GM12878 (cell line): ENCODE data around the gene CERCAM. TPM values are rescaled to one million over a fixed set of nuclear protein-coding genes. Genes with fewer than 3 reads are reported as not detected.

Experiments used
- ATAC-seq: fragments of 200-7000 bp; cut with Tn5 transposase; 3 replicates; pipeline ENCODE4 v1.9.1; 2020; ENCODE audit warnings: mild to moderate bottlenecking, moderate library complexity
- BruUV-seq: library from RNA; stranded (reverse); fragments of 400-500 nt; replicated peaks from 2 replicates; lab custom pipeline; 2021; lab: Mats Ljungman, UMichigan
- CTCF ChIA-PET: fragments of 300-600 bp; sonication (Branson Sonifier 250); formaldehyde crosslinking; extraction: SDS; loops from one replicate; lab custom pipeline; 2021; ENCODE audit warnings: inconsistent platforms; lab: Yijun Ruan, JAX
- POLR2A ChIA-PET: fragments of 350-600 bp; formaldehyde crosslinking; extraction: SDS; loops from one replicate; lab custom pipeline; 2021; ENCODE audit warnings: inconsistent platforms; lab: Charles Lee
- RAD21 ChIA-PET: fragments of 300-600 bp; sonication (Branson Sonifier 250); formaldehyde crosslinking; loops from one replicate; lab custom pipeline; 2023; ENCODE audit warnings: antibody characterized with exemption; ENCODE audit not compliant: unreplicated experiment; lab: Charles Lee
- SMC1A ChIA-PET: fragments of 300-600 bp; sonication (Branson Sonifier 250); formaldehyde crosslinking; loops from one replicate; lab custom pipeline; 2023; ENCODE audit not compliant: unreplicated experiment, uncharacterized antibody; lab: Charles Lee
- DNase-seq: peaks from one replicate; pipeline ENCODE4 v3.0.0-alpha.2; 2011; ENCODE audit warnings: low read depth, low spot score
- FAIRE-seq: peaks from 3 replicates; lab custom pipeline; 2011; peaks lifted over from hg19 to GRCh38; lab: Jason Lieb, UNC
- H2AFZ ChIP-seq: 2 replicates; pipeline ENCODE4 v1.6.0; 2011; ENCODE audit warnings: low read depth, low read length, control low read depth; ENCODE audit not compliant: control insufficient read depth
- H3K27ac ChIP-seq: 2 replicates; pipeline ENCODE4 v1.5.1; 2011; ENCODE audit warnings: control low read depth; ENCODE audit not compliant: control insufficient read depth, insufficient read depth
- H3K27me3 ChIP-seq, 2 experiments: replicated peaks in 1 of 2; 2 replicates each; pipeline versions ENCODE4 v1.6.0 to v1.6.1; 2011; ENCODE audit warnings: low read length in 1 of 2; ENCODE audit not compliant: control insufficient read depth in 2 of 2, insufficient read depth in 2 of 2
- H3K36me3 ChIP-seq, 2 experiments: 2 replicates each; pipeline ENCODE4 v1.5.1; 2011; ENCODE audit warnings: low read length in 1 of 2; ENCODE audit not compliant: control insufficient read depth in 2 of 2, insufficient read depth in 2 of 2
- H3K4me1 ChIP-seq: 2 replicates; pipeline ENCODE4 v1.6.1; 2011; ENCODE audit warnings: mild to moderate bottlenecking, low read length, moderate library complexity, mixed read lengths; ENCODE audit not compliant: control insufficient read depth, insufficient read depth
- H3K4me2 ChIP-seq: 2 replicates; pipeline ENCODE4 v1.6.0; 2011; ENCODE audit warnings: control low read depth; ENCODE audit not compliant: control insufficient read depth, insufficient read depth
- H3K4me3 ChIP-seq: fragments of 200-600 bp; sonication (generic); 2 replicates; pipeline ENCODE4 v1.5.1; 2016
- H3K79me2 ChIP-seq: 2 replicates; pipeline ENCODE4 v1.6.0; 2011; ENCODE audit warnings: low read length; ENCODE audit not compliant: control insufficient read depth, insufficient read depth
- H3K9ac ChIP-seq: 2 replicates; pipeline ENCODE4 v1.8.0; 2011; ENCODE audit warnings: low read length, control low read depth, mixed read lengths; ENCODE audit not compliant: control insufficient read depth, insufficient read depth
- H3K9me3 ChIP-seq: replicated peaks from 3 replicates; pipeline ENCODE4 v1.5.1; 2011; ENCODE audit warnings: mild to moderate bottlenecking, low read length; ENCODE audit not compliant: control insufficient read depth, insufficient read depth
- H4K20me1 ChIP-seq: 2 replicates; pipeline ENCODE4 v1.6.0; 2011; ENCODE audit not compliant: control insufficient read depth, insufficient read depth
- ASH2L ChIP-seq: fragments of 300-600, 200-600 bp; sonication (generic); IDR thresholded peaks from 2 replicates; pipeline ENCODE4 v1.6.1; 2017; ENCODE audit warnings: low read depth, mild to moderate bottlenecking, borderline replicate concordance
- EP300 ChIP-seq, 2 experiments: fragments of 150-350 bp in 1 of 2; IDR thresholded peaks; 2 replicates each; pipeline ENCODE4 v1.6.1; 2011 to 2012; ENCODE audit warnings: low read depth in 2 of 2, low read length in 2 of 2, borderline replicate concordance in 1 of 2, improper control_type of control experiment in 1 of 2, inconsistent platforms in 1 of 2; ENCODE audit not compliant: control insufficient read depth in 1 of 2
- EZH2 ChIP-seq: IDR thresholded peaks from 2 replicates; pipeline ENCODE4 v1.6.1; 2012; ENCODE audit warnings: low read depth, mild to moderate bottlenecking, control low read depth, inconsistent platforms, low read length, borderline replicate concordance; ENCODE audit not compliant: control insufficient read depth
- FOXK2 ChIP-seq: fragments of 450-650 bp; IDR thresholded peaks from 2 replicates; pipeline ENCODE4 v1.6.1; 2017; ENCODE audit warnings: mild to moderate bottlenecking, moderate library complexity
- GABPA ChIP-seq: IDR thresholded peaks from 2 replicates; pipeline ENCODE4 v1.6.1; 2014; ENCODE audit warnings: antibody characterized with exemption, low read depth, mild to moderate bottlenecking, inconsistent platforms
- HDGF ChIP-seq: fragments of 450-650 bp; IDR thresholded peaks from 2 replicates; pipeline ENCODE4 v1.6.1; 2016; ENCODE audit warnings: antibody characterized with exemption
- IKZF1 ChIP-seq: fragments of 450-650 bp; conservative IDR thresholded peaks from 2 replicates; pipeline ENCODE4 v1.6.1; 2017; ENCODE audit warnings: antibody characterized with exemption, mild to moderate bottlenecking
- IRF4 ChIP-seq: IDR thresholded peaks from 2 replicates; pipeline ENCODE4 v1.6.1; 2011; ENCODE audit warnings: low read depth, low read length
- JUNB ChIP-seq: IDR thresholded peaks from 2 replicates; pipeline ENCODE4 v1.6.1; 2016; ENCODE audit warnings: antibody characterized with exemption, mild to moderate bottlenecking
- MYC ChIP-seq: IDR thresholded peaks from 2 replicates; pipeline ENCODE4 v1.6.1; 2011; ENCODE audit warnings: mild to moderate bottlenecking, low read length, moderate library complexity, inconsistent platforms; ENCODE audit not compliant: insufficient read depth, insufficient replicate concordance, insufficient read length, severe bottlenecking
- NR2C1 ChIP-seq: fragments of 450-650 bp; IDR thresholded peaks from 2 replicates; pipeline ENCODE4 v1.6.1; 2017; ENCODE audit warnings: antibody characterized with exemption, mild to moderate bottlenecking, moderate library complexity
- POLR2A ChIP-seq: IDR thresholded peaks from 2 replicates; pipeline ENCODE4 v1.6.1; 2011; ENCODE audit warnings: low read depth, mild to moderate bottlenecking, low read length
- POLR2AphosphoS2 ChIP-seq: IDR thresholded peaks from 2 replicates; pipeline ENCODE4 v1.6.1; 2011; ENCODE audit warnings: low read depth, mild to moderate bottlenecking, low read length, improper control_type of control experiment, moderate library complexity
- RB1 ChIP-seq: fragments of 450-650 bp; formaldehyde crosslinking; IDR thresholded peaks from 2 replicates; pipeline ENCODE4 v1.6.1; 2017; ENCODE audit warnings: mild to moderate bottlenecking, borderline replicate concordance
- STAT1 ChIP-seq: fragments of 450-650 bp; conservative IDR thresholded peaks from 2 replicates; pipeline ENCODE4 v1.6.1; 2014; ENCODE audit warnings: antibody characterized with exemption, mild to moderate bottlenecking
- SUZ12 ChIP-seq: fragments of 200-600 bp; sonication (generic); IDR thresholded peaks from one replicate; pipeline ENCODE4 v1.6.1; 2018; ENCODE audit warnings: antibody characterized with exemption, mild to moderate bottlenecking; ENCODE audit not compliant: unreplicated experiment
- ZNF24 ChIP-seq: fragments of 450-650 bp; IDR thresholded peaks from 2 replicates; pipeline ENCODE4 v1.6.1; 2017; ENCODE audit warnings: antibody characterized with exemption, mild to moderate bottlenecking
- WGBS: methylation state at CpG from one replicate; pipeline ENCODE4 v1.1.6; 2016; ENCODE audit warnings: low lambda C conversion rate; ENCODE audit not compliant: insufficient replicate concordance, insufficient coverage; ENCODE audit errors: missing lambda C conversion rate; 5-methylcytosine and 5-hydroxymethylcytosine counted together
- in situ Hi-C: fragments of 300-500 bp; cut with MboI; formaldehyde crosslinking; loops from 9 replicates; pipeline ENCODE4 v1.14.3; 2018; ENCODE audit warnings: mixed read lengths
- intact Hi-C: fragments of 100-400 bp; cut with micrococcal nuclease; formaldehyde crosslinking; loops from one replicate; pipeline ENCODE4 v1.14.2; 2022; ENCODE audit not compliant: unreplicated experiment
- polyA plus RNA-seq, 11 experiments: library from polyadenylated mRNA; depleted of rRNA in 4 of 11; unstranded in 6 of 11; stranded (reverse) in 5 of 11; fragments of >200 nt; fragmentation: Nextera tagmentation in 4 of 11; fragmentation: Illumina TruSeq in 1 of 11; extraction: Ambion mirVana in 4 of 11; extraction: Trizol in 1 of 11; gene quantifications; 1 replicate in 1 of 11; 2 replicates in 10 of 11; pipeline versions ENCODE4 v1.2.1 to v1.2.3, GENCODE V29; 2011 to 2016; ENCODE audit warnings: inconsistent platforms in 2 of 11, missing spikeins in 2 of 11, low read depth in 1 of 11
- total RNA-seq, 4 experiments: library from RNA; depleted of rRNA in 3 of 4; stranded (reverse); fragments of >200 nt in 3 of 4; fragmentation: Illumina TruSeq in 1 of 4; extraction: Trizol in 1 of 4; gene quantifications; 2 replicates each; pipeline versions ENCODE4 v1.2.1 to v1.2.3, GENCODE V29; 2013 to 2021
- TF ChIP-seq, protein P1 (sequence below): fragments of 450-650 bp; IDR thresholded peaks from 2 replicates; pipeline ENCODE4 v1.6.1; 2017; ENCODE audit warnings: borderline replicate concordance
- TF ChIP-seq, protein P2 (sequence below): fragments of 450-650 bp; IDR thresholded peaks from 2 replicates; pipeline ENCODE4 v1.6.1; 2017; ENCODE audit warnings: mild to moderate bottlenecking, moderate library complexity

Gene CERCAM
- total and polyA plus RNA-seq, 10 of the 15 experiments (the other 5 are each of a cell fraction or from before 2014, with no cell fraction given) = 0.05 to 6.7 (median 0.71) TPM

DNA sequence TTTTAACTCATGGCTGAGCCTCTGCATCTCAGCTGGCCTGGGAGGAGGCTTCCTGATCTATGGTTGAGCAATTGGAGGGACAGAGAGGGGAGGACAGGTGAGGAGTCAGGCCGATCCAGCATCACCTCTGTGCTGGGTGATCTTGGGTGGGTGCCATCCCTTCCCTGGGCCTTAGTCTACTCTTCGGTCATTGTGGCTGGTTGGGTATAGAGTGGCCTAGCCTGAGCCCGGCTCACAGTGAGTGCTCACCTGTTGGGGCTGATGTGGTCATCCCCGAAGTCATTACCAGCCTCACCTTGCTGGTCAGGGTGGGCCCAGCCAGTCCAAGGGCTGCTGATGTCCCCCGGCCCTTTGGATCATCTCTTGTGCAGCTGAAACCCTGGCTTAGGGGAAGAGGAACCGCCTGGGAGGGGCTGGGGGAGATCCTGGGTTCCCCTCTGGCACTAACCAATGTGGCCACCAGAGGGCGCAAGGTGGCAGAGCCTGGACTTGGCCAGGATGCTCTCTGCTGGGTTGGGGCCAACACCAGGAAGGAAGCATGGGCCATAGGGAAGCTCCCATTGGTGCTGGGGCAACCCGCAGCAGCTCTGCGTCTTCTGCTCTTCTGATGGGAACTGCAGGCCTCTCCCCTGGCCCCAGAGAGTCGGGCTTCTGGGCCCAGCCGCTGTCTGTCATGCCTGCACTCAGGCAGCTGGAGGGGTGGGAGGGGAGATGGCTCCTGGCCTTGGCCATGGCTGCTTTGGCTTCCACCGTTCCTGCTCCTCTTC lies 17.9 kb downstream of the CERCAM start:
- RAD21 ChIA-PET = interaction anchor here (1.0 to 3.3 kb wide), 4 partner anchors 18 to 286 kb away, joined by 3 to 16 read pairs (median 6); partner anchors contain the start of genes CERCAM and ZDHHC12
- Histone ChIP-seq H2AFZ (peak overlapping the region; percentile 67), H3K9ac (no peak overlapping the region), H3K27me3 (no peaks in the 10 kb centered on the region), H3K4me3 (no peak overlapping the region), H3K4me1 (no peaks in the 10 kb centered on the region), H3K9me3 (no peaks in the 10 kb centered on the region), H3K79me2 (no peaks in the 10 kb centered on the region), H3K27ac (no peak overlapping the region), H4K20me1 (no peaks in the 10 kb centered on the region), H3K4me2 (no peak overlapping the region), H3K36me3 (no peaks in the 10 kb centered on the region)
- intact Hi-C loops = no loop called here
- peak; percentile 99 for ATAC-seq
- FAIRE-seq = no peak
- POLR2A ChIA-PET = interaction anchor here (0.5 kb wide), 1 partner anchor 339 kb away, joined by 3 read pairs; no protein-coding TSS in a partner anchor
- no TSS peak for BruUV-seq
- CTCF ChIA-PET = interaction anchor here (0.6 to 2.3 kb wide), 41 partner anchors 9 to 855 kb away, joined by 3 to 13 read pairs (median 4); partner anchors contain the start of genes CERCAM, ENDOG, ODF2 and SPTAN1
- SMC1A ChIA-PET = interaction anchor here (0.8 to 1.2 kb wide), 6 partner anchors 18 to 381 kb away, joined by 3 to 5 read pairs (median 3); no protein-coding TSS in a partner anchor
- in situ Hi-C loops = no loop called here
- WGBS = 32% methylated on average over 12 of the region's 12 CpGs
- DNase-seq = no peak
- TF ChIP-seq POLR2A (no peak), SUZ12 (no peak), NR2C1 (no peak), HDGF (peak; percentile 65; the same call in 1 of the 2 replicates), RB1 (no peak), STAT1 (no peak), IKZF1 (peak; percentile 62), GABPA (no peak), EP300 (IDR thresholded peaks at IDR 0.05; ENCODE audit: borderline replicate concordance in 1 of 2, control insufficient read depth in 1 of 2, low read depth in 2 of 2, low read length in 2 of 2) (no peak), POLR2AphosphoS2 (no peak), FOXK2 (no peak), ZNF24 (no peak), EZH2 (no peak), JUNB (no peak), IRF4 (0 out of 2 replicates have a peak, but pooled peaks have one; percentile 14), ASH2L (no peak), MYC (no peak)
- TF ChIP-seq, protein P1, sequence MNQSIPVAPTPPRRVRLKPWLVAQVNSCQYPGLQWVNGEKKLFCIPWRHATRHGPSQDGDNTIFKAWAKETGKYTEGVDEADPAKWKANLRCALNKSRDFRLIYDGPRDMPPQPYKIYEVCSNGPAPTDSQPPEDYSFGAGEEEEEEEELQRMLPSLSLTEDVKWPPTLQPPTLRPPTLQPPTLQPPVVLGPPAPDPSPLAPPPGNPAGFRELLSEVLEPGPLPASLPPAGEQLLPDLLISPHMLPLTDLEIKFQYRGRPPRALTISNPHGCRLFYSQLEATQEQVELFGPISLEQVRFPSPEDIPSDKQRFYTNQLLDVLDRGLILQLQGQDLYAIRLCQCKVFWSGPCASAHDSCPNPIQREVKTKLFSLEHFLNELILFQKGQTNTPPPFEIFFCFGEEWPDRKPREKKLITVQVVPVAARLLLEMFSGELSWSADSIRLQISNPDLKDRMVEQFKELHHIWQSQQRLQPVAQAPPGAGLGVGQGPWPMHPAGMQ = no peak
- TF ChIP-seq, protein P2, sequence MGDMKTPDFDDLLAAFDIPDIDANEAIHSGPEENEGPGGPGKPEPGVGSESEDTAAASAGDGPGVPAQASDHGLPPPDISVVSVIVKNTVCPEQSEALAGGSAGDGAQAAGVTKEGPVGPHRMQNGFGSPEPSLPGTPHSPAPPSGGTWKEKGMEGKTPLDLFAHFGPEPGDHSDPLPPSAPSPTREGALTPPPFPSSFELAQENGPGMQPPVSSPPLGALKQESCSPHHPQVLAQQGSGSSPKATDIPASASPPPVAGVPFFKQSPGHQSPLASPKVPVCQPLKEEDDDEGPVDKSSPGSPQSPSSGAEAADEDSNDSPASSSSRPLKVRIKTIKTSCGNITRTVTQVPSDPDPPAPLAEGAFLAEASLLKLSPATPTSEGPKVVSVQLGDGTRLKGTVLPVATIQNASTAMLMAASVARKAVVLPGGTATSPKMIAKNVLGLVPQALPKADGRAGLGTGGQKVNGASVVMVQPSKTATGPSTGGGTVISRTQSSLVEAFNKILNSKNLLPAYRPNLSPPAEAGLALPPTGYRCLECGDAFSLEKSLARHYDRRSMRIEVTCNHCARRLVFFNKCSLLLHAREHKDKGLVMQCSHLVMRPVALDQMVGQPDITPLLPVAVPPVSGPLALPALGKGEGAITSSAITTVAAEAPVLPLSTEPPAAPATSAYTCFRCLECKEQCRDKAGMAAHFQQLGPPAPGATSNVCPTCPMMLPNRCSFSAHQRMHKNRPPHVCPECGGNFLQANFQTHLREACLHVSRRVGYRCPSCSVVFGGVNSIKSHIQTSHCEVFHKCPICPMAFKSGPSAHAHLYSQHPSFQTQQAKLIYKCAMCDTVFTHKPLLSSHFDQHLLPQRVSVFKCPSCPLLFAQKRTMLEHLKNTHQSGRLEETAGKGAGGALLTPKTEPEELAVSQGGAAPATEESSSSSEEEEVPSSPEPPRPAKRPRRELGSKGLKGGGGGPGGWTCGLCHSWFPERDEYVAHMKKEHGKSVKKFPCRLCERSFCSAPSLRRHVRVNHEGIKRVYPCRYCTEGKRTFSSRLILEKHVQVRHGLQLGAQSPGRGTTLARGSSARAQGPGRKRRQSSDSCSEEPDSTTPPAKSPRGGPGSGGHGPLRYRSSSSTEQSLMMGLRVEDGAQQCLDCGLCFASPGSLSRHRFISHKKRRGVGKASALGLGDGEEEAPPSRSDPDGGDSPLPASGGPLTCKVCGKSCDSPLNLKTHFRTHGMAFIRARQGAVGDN = no peak
